Measurements from ENCODE around the gene BRMS1L. TPM values are rescaled to one million over a fixed set of nuclear protein-coding genes. Genes with fewer than 3 reads are reported as not detected.

The BRMS1L gene
- total and polyA plus RNA-seq, 2 of the 13 experiments (the other 11 are each of a cell fraction or from before 2014, with no cell fraction given): 21.1 to 23.8 TPM

DNA sequence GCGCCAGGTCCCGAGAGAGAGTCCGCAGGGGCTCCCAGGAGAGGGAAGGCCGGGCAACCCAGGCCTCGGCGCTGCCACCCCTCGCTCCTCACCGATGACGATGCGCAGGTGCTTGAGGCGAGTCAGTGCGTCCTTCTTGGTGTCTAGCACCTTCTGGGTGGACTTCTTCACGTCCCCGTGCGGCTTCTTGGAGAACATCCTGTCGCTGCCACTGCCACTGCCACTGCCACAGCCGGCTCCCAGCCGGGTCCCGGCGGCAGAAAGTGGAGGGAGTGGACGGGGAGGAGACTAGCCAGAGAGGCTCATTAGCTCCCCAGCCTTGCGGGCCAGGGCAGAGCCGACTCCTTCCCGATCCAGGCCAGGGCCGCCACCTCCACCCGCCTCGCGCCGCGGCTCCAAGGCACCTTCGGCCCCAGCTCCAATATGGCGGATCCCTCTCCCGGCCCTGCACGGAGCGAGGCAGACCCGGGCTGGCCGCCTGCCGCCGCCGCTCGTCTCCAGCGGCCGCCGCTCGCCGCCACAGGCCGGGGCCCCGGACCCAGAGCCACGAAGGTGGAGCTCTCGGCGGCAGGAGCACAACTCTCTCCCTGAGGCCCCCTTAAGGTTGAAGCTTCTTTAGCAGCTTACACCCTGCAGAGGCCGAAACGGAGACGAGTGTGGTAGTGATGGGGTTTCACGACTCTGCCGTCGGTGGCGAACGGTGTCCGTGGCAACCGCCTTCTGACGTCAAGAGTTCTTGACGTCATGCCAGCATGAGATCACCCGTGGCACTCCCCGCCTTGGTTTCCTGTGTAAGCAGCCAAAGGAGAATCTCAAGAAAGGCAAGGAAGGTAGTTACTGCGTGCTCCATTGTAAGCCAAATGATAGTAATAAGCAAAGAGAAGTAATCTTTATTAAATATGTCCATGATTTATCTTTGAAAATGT is 17.2 kb upstream of the BRMS1L start, which contains the start of gene RALGAPA1 (continued):
- TF ChIP-seq, protein P1, sequence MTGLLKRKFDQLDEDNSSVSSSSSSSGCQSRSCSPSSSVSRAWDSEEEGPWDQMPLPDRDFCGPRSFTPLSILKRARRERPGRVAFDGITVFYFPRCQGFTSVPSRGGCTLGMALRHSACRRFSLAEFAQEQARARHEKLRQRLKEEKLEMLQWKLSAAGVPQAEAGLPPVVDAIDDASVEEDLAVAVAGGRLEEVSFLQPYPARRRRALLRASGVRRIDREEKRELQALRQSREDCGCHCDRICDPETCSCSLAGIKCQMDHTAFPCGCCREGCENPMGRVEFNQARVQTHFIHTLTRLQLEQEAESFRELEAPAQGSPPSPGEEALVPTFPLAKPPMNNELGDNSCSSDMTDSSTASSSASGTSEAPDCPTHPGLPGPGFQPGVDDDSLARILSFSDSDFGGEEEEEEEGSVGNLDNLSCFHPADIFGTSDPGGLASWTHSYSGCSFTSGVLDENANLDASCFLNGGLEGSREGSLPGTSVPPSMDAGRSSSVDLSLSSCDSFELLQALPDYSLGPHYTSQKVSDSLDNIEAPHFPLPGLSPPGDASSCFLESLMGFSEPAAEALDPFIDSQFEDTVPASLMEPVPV (CRISPR knock-in tag; IDR thresholded peaks at IDR 0.05): peak; percentile 91
- TF ChIP-seq SMAD9 (CRISPR knock-in tag; IDR thresholded peaks at IDR 0.05): peak; percentile 39; the same call in 1 of the 2 replicates
- TF ChIP-seq U2AF1 (optimal IDR thresholded peaks at IDR 0.05; ENCODE audit: low read depth, low read length): peak; percentile 78
- TF ChIP-seq SALL1 (CRISPR knock-in tag; IDR thresholded peaks at IDR 0.05): peak; percentile 98
- TF ChIP-seq NAIF1 (CRISPR knock-in tag; IDR thresholded peaks at IDR 0.05; ENCODE audit: borderline replicate concordance): peak; percentile 65; the same call in 1 of the 2 replicates
- peak; percentile 88 for TF ChIP-seq MEIS2 (CRISPR knock-in tag; IDR thresholded peaks at IDR 0.05)
- peak; percentile 84; the same call in 1 of the 2 replicates for TF ChIP-seq ZNF670 (CRISPR knock-in tag; IDR thresholded peaks at IDR 0.05; ENCODE audit: borderline replicate concordance)
- peak; percentile 22; the same call in 1 of the 2 replicates for TF ChIP-seq KLF6 (CRISPR knock-in tag; IDR thresholded peaks at IDR 0.05)
- TF ChIP-seq, protein P2, sequence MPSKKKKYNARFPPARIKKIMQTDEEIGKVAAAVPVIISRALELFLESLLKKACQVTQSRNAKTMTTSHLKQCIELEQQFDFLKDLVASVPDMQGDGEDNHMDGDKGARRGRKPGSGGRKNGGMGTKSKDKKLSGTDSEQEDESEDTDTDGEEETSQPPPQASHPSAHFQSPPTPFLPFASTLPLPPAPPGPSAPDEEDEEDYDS (CRISPR knock-in tag; IDR thresholded peaks at IDR 0.05): peak; percentile 96
- peak; percentile 69; the same call in 1 of the 2 replicates for TF ChIP-seq ZNF335 (CRISPR knock-in tag; IDR thresholded peaks at IDR 0.05)
- TF ChIP-seq, protein P3, sequence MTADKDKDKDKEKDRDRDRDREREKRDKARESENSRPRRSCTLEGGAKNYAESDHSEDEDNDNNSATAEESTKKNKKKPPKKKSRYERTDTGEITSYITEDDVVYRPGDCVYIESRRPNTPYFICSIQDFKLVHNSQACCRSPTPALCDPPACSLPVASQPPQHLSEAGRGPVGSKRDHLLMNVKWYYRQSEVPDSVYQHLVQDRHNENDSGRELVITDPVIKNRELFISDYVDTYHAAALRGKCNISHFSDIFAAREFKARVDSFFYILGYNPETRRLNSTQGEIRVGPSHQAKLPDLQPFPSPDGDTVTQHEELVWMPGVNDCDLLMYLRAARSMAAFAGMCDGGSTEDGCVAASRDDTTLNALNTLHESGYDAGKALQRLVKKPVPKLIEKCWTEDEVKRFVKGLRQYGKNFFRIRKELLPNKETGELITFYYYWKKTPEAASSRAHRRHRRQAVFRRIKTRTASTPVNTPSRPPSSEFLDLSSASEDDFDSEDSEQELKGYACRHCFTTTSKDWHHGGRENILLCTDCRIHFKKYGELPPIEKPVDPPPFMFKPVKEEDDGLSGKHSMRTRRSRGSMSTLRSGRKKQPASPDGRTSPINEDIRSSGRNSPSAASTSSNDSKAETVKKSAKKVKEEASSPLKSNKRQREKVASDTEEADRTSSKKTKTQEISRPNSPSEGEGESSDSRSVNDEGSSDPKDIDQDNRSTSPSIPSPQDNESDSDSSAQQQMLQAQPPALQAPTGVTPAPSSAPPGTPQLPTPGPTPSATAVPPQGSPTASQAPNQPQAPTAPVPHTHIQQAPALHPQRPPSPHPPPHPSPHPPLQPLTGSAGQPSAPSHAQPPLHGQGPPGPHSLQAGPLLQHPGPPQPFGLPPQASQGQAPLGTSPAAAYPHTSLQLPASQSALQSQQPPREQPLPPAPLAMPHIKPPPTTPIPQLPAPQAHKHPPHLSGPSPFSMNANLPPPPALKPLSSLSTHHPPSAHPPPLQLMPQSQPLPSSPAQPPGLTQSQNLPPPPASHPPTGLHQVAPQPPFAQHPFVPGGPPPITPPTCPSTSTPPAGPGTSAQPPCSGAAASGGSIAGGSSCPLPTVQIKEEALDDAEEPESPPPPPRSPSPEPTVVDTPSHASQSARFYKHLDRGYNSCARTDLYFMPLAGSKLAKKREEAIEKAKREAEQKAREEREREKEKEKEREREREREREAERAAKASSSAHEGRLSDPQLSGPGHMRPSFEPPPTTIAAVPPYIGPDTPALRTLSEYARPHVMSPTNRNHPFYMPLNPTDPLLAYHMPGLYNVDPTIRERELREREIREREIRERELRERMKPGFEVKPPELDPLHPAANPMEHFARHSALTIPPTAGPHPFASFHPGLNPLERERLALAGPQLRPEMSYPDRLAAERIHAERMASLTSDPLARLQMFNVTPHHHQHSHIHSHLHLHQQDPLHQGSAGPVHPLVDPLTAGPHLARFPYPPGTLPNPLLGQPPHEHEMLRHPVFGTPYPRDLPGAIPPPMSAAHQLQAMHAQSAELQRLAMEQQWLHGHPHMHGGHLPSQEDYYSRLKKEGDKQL (CRISPR knock-in tag; IDR thresholded peaks at IDR 0.05; ENCODE audit: low read depth): 0 out of 2 replicates have a peak, but pooled peaks have one; percentile 20
- 0 out of 2 replicates have a peak, but pooled peaks have one; percentile 15 for TF ChIP-seq ZNF878 (CRISPR knock-in tag; IDR thresholded peaks at IDR 0.05)
- TF ChIP-seq, protein P4, sequence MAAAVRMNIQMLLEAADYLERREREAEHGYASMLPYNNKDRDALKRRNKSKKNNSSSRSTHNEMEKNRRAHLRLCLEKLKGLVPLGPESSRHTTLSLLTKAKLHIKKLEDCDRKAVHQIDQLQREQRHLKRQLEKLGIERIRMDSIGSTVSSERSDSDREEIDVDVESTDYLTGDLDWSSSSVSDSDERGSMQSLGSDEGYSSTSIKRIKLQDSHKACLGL (CRISPR knock-in tag; IDR thresholded peaks at IDR 0.05): peak; percentile 57
- TF ChIP-seq ARNT2 (CRISPR knock-in tag; IDR thresholded peaks at IDR 0.05; ENCODE audit: low read depth): peak; percentile 97
- TF ChIP-seq ZNF230 (CRISPR knock-in tag; IDR thresholded peaks at IDR 0.05): peak; percentile 85
- TF ChIP-seq ARNTL (CRISPR knock-in tag; IDR thresholded peaks at IDR 0.05): peak; percentile 84
- peak; percentile 94 for TF ChIP-seq ZNF264 (CRISPR knock-in tag; IDR thresholded peaks at IDR 0.05)
- TF ChIP-seq, protein P5, sequence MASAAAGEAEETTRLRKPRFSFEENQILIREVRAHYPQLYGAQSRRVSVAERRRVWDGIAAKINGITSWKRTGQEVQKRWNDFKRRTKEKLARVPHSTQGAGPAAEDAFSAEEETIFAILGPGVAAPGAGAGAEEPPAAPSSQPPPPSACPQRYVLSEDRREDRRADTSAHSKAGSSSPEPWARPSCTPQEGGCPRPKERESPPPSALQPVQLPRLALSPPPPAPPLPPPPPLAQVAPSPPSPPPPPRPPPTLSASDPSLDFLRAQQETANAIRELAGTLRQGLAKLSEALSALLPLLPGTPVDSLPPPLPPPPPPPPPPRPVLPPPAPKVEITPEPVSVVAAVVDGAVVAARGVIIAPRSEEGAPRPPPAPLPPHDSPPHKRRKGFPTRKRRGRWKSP (CRISPR knock-in tag; IDR thresholded peaks at IDR 0.05): peak; percentile 66; the same call in 1 of the 2 replicates
- TF ChIP-seq MED1 (CRISPR knock-in tag; IDR thresholded peaks at IDR 0.05): peak; percentile 92
- peak; percentile 97 for TF ChIP-seq ZNF766 (CRISPR knock-in tag; IDR thresholded peaks at IDR 0.05; ENCODE audit: borderline replicate concordance)

Measured in HepG2 (cell line).